22Rv1 (cell line): ENCODE results near the gene CDK18.

Experiments used
- H3K27ac ChIP-seq: fragments of 450-650 bp; 2 replicates; pipeline ENCODE4 v1.5.1; 2017
- ZFX ChIP-seq: fragments of 450-650 bp; IDR thresholded peaks from 2 replicates; pipeline ENCODE4 v1.6.1; 2017; ENCODE audit warnings: antibody characterized with exemption, borderline replicate concordance
- TF ChIP-seq, protein P1 (sequence below): fragments of 450-650 bp; IDR thresholded peaks from 2 replicates; pipeline ENCODE4 v1.5.1; 2017; ENCODE audit warnings: mild to moderate bottlenecking

CDK18 gene

DNA sequence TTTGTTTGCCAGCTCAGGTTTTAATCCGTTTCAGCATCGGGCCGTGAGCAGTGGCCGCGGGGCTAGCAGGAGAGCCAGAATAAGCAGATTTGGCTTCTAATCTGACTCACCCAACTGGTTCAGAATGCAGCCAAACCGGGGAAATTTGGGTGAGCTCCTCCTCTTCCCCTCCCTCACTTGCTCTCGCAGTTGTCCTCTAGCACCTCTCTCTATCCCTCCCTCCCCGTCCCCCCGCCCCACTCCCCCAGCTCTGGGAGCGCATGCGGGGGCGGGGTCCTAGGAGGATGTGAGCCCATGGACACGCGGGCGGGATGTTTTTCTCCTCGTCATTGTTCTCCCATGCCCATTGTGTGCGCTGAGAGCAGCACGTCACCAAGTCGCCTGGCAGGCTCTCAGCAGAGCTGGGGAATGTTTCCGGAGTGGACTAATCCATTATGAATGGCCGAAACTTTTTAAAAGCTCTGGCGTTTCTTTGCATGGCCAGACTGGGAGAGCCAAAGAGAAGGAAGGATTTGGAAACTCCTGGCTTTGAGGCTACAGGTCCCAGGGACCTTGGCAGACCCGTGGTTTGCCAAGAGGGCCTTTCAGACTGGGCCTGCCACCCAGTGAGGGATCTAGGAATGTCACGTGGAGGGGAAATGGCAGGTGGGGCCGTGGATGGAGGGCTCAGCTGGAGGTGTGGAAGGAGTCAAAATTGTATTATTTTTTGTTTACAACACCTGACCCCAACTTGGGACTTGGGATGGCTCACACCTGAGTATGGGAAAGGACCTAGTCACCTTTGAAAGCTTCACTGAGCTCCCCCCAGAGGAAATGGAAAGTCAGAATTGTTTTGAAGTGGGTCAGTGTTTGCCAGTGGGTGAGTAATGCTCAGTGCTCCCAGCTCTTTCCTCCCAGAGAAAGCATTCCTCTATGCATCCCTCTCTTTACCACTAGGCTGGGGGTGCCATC is 39.2 kb downstream of the CDK18 start:
- TF ChIP-seq, protein P1, sequence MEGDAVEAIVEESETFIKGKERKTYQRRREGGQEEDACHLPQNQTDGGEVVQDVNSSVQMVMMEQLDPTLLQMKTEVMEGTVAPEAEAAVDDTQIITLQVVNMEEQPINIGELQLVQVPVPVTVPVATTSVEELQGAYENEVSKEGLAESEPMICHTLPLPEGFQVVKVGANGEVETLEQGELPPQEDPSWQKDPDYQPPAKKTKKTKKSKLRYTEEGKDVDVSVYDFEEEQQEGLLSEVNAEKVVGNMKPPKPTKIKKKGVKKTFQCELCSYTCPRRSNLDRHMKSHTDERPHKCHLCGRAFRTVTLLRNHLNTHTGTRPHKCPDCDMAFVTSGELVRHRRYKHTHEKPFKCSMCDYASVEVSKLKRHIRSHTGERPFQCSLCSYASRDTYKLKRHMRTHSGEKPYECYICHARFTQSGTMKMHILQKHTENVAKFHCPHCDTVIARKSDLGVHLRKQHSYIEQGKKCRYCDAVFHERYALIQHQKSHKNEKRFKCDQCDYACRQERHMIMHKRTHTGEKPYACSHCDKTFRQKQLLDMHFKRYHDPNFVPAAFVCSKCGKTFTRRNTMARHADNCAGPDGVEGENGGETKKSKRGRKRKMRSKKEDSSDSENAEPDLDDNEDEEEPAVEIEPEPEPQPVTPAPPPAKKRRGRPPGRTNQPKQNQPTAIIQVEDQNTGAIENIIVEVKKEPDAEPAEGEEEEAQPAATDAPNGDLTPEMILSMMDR = peak; percentile 22; the same call in 1 of the 2 replicates
- TF ChIP-seq ZFX = no peak
- peak overlapping the region; percentile 66 for H3K27ac ChIP-seq

DNA sequence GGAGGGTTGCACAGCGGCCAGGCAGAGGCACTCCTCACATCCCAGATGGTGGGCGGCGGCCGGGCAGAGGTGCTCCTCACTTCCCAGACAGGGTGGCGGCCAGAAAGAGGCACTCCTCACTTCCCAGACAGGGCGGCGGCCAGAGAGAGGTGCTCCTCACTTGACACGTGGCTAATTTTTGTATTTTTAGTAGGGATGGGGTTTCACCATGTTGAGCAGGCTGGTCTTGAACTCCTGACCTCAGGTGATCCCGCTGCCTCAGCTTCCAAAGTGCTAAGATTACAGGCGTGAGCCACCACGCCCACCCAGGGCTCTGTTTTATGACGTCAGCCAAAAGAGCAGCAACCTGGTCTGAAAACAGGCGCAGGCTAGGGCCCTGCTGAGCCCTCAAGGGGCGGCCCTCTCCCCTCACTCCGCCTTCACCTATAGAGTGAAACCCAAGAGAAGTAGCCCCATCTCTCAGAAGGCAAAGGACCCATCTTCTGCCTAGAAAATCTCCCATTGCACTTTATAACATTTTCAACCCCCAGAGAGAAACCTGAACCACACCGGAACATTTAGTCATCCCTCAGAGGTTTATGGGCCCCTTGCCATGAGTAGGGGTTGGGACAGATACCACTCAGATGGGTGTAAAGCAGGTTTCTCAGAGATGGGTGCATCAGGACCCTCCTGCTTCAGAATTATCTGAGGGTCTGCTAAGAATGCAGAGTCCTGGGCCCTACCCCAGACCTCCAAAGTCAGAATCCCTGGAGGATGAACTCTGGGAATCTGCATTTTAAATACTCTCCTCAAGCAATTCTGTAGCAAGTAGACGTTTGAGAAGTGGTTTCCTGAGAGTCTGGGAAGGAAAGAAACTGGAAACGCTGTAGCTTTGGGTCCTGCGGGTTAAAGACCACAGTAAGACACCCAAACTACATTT is 40.8 kb downstream of the CDK18 start:
- TF ChIP-seq, protein P1 = no peak
- no peak for TF ChIP-seq ZFX
- no peak overlapping the region for H3K27ac ChIP-seq

DNA sequence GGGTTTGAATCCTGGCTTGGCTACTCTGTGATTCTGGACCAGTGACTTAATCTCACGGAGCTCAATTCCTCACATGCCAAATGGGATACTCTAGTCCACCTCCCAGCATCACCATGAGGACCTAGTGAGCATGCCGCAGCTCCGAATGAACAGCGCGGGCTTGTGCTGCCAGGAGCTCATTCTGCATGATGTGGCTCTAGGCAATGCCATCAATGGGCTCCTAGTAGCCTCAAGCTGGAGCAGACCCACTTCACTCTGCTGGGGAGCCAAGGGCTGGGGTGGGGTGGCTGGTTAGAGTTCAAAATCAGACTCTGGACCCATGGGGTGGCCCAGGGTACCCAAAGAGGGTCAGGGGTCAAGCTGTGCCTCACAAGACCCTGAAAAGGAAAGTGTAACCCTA is 41.5 kb downstream of the CDK18 start:
- no peak overlapping the region for H3K27ac ChIP-seq
- TF ChIP-seq ZFX = no peak
- TF ChIP-seq, protein P1 = no peak

DNA sequence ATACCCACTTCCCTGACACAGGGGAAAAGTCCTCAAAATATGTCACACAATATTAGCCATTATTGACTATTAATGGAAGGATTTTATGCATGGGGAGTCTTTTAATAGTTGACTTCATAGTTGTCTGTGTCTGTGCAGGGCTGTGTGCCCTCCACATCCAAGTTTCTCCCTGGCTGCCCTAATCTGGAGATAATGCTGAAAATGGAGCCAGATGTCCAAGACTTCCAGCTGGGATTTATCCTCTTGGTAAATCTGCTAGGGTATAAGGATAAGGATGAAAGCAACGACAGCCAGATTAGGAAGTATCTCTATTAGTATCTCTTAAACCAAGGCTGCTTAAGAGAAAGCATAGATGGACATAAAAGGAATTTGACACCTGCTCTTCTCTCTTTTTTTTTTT is 42.1 kb downstream of the CDK18 start:
- TF ChIP-seq ZFX = no peak
- TF ChIP-seq, protein P1 = no peak
- H3K27ac ChIP-seq = no peak overlapping the region

DNA sequence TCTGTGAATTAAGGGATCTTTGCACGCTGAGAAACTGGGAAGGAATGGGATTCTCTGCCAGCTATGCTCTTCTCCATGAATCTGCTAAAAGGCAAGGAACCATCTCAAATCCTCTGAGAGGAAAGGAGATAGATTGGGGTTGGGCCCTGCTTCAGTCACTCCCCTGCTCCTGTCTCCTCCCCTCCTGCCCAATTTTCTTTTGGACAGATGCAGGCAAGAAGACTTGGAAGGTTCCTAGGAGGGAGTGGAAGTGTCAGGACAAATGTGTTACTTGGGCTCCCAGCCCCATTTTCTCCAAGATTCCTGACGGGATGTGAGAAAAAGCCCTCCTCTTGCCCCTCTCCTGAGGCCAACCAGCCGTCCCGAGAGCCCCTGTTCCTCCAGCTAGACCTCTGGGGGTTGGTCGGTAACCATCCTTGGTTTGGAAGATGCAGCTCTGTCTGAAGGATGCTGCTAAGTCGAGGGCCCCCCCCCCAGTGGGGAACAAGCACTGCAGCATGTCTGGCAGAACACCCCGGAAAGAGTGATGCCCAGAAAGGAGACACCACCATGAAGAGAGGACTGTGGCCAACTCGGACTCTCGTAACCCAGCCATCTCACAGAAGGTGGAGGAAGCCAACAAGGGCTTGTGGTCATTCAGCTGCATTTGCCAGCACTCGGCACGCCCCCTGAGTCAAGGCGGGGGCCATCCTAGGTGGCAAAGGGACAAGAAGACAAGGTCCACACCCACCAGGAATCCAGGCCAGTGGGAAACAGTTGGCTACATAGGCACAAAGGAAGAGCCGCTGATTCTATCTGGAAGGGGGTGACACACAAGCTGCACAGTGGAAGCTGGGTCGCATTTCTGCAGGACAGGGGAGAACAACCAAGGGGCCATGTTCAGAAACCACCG is 43.7 kb downstream of the CDK18 start:
- no peak overlapping the region for H3K27ac ChIP-seq
- no peak for TF ChIP-seq ZFX
- TF ChIP-seq, protein P1 = no peak

DNA sequence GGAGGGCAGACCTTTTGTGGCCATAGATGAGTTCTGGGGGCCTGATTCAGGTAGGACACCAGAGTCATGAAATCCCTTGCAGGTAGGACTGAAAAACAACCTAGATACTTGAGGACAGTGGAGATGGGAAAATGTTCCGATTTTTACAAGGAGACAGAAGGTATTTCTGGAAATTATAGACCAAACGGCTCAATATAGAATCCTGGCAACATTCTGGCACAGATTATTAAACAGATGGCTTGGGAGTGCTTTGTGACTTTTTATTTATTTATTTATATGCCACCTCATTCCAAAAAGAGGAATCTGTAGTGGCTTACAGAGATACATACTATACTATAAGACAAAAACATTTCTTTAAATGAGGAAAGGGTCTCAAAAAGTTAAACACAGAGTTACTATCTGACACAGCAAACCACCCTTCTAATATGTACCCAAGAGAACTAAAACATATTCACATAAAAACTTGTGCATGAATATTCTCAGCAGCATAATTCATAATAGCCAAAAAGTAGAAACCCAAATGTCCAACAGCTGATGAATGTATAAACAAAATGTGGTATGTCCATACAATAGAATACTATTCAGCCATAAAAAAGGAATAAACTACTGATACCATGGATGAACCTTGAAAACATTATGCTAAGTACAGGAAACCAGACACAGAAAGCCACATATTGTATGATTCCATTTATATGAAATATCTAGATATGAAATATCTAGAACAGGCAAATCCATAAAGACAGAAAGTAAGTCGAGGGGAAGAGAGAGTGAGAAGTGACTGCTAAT is 49.8 kb downstream of the CDK18 start:
- TF ChIP-seq, protein P1 = no peak
- TF ChIP-seq ZFX = no peak
- H3K27ac ChIP-seq = no peak overlapping the region
